ENCODE data around the gene GSTP1.

DNA sequence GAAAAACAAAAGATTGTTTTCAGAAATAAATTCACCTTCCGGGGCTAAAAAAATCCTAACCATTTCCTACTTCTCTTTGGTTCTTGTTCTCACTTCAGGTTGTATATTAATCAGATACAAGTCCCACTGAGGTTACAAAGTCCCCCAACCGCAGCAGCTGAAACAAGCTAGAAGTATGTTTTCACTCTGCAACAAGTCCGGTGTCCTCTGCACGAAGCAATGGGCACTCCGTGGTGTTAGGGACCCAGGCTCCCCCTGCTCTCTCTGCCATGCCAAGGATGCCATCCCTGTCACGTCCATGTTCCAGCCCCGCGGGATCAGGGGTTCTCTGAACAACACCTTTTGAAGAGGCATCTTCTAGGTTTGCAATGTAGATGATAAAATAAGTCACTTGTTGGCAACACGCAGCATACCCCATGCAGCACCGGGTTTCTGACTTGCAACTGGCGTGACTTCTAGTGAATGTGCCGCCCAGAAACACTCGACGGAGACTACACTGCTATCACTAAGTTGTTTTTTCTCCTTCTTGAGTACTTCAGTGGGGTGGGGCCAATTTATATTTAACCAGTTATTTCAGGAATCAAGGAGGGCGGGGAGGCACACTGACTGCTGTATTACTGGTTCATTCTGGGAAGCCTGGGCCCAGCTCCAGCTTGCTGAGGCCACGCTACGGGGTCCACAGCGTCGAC is 25.4 kb upstream of the GSTP1 start:
- TF ChIP-seq, protein P1, sequence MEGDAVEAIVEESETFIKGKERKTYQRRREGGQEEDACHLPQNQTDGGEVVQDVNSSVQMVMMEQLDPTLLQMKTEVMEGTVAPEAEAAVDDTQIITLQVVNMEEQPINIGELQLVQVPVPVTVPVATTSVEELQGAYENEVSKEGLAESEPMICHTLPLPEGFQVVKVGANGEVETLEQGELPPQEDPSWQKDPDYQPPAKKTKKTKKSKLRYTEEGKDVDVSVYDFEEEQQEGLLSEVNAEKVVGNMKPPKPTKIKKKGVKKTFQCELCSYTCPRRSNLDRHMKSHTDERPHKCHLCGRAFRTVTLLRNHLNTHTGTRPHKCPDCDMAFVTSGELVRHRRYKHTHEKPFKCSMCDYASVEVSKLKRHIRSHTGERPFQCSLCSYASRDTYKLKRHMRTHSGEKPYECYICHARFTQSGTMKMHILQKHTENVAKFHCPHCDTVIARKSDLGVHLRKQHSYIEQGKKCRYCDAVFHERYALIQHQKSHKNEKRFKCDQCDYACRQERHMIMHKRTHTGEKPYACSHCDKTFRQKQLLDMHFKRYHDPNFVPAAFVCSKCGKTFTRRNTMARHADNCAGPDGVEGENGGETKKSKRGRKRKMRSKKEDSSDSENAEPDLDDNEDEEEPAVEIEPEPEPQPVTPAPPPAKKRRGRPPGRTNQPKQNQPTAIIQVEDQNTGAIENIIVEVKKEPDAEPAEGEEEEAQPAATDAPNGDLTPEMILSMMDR (IDR thresholded peaks at IDR 0.05; ENCODE audit: low read depth, low read length, poor library complexity, severe bottlenecking), result no peak
- TF ChIP-seq EZH2phosphoT487 (IDR thresholded peaks at IDR 0.05; ENCODE audit: borderline replicate concordance, low read length), result no peak; the same call in 1 of the 2 replicates
